Neutrophil (primary cell): ENCODE data around the gene ITPR2.
"Not testable (repeated sequence)": the region's sequence is repeated elsewhere in the genome, so short reads cannot be mapped to it uniquely, and the experiment has no call there.

Experiments
- H3K27ac ChIP-seq: fragments of 200-600 bp; sonication (generic); 2 replicates; pipeline ENCODE4 v1.5.1; 2016; ENCODE audit warnings: mild to moderate bottlenecking, moderate library complexity
- H3K27me3 ChIP-seq: fragments of 200-600 bp; sonication (generic); 2 replicates; pipeline ENCODE4 v1.6.0; 2016; ENCODE audit warnings: mild to moderate bottlenecking
- H3K36me3 ChIP-seq: fragments of 200-600 bp; sonication (generic); 2 replicates; pipeline ENCODE4 v1.5.1; 2017
- H3K4me1 ChIP-seq, 2 experiments: fragments of 200-600 bp in 1 of 2; sonication (generic) in 1 of 2; 1 replicate in 1 of 2; 2 replicates in 1 of 2; pipeline versions ENCODE4 v1.5.1 to v1.6.1; 2013 to 2016; ENCODE audit warnings: low read depth in 1 of 2, low read length in 1 of 2, mild to moderate bottlenecking in 1 of 2, moderate library complexity in 1 of 2; ENCODE audit not compliant: control insufficient read depth in 1 of 2, insufficient read depth in 1 of 2
- H3K4me3 ChIP-seq, 2 experiments: fragments of 200-600 bp in 1 of 2; sonication (generic) in 1 of 2; 1 replicate in 1 of 2; 2 replicates in 1 of 2; pipeline ENCODE4 v1.5.1; 2013 to 2016; ENCODE audit warnings: low read depth in 1 of 2, low read length in 1 of 2, mild to moderate bottlenecking in 1 of 2, moderate library complexity in 1 of 2
- H3K9me3 ChIP-seq: fragments of 200-600 bp; sonication (generic); 2 replicates; pipeline ENCODE4 v1.5.1; 2016
- TF ChIP-seq, protein P1 (sequence below): fragments of 200-600 bp; sonication (generic); IDR thresholded peaks from 2 replicates; pipeline ENCODE4 v1.5.1; 2016; ENCODE audit warnings: antibody characterized with exemption

ITPR2 gene

DNA sequence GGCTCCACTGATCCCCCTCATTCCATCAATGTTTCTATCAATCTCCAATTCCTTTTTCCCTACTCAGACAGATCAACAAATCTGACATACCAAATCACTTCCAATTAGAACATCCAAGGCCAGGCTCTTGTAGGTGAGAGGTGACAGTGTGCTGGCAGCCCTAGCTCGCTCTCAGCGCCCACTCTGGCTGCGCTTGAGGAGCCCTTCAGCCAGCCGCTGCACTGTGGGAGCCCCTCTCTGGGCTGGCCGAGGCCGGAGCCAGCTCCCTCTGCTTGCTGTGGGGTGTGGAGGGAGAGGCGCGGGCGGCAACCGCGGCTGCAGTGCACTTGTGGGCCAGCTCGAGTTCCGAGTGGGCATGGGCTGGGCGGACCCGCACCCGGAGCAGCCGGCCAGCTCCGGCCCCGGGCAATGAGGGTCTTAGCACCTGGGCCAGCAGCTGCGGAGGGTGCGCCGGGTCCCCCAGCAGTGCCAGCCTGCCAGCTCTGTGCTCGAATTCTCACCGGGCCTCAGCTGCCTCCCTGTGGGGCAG, 6.0 kb upstream of the ITPR2 start:
- Histone ChIP-seq H3K4me3 (no peak overlapping the region), H3K9me3 (no peaks in the 10 kb centered on the region), H3K27me3 (no peaks in the 10 kb centered on the region), H3K4me1 (peaks cover 5% of the 10 kb centered on the region in 2 experiments), H3K36me3 (no peaks in the 10 kb centered on the region), H3K27ac (no peak overlapping the region)
- TF ChIP-seq, protein P1, sequence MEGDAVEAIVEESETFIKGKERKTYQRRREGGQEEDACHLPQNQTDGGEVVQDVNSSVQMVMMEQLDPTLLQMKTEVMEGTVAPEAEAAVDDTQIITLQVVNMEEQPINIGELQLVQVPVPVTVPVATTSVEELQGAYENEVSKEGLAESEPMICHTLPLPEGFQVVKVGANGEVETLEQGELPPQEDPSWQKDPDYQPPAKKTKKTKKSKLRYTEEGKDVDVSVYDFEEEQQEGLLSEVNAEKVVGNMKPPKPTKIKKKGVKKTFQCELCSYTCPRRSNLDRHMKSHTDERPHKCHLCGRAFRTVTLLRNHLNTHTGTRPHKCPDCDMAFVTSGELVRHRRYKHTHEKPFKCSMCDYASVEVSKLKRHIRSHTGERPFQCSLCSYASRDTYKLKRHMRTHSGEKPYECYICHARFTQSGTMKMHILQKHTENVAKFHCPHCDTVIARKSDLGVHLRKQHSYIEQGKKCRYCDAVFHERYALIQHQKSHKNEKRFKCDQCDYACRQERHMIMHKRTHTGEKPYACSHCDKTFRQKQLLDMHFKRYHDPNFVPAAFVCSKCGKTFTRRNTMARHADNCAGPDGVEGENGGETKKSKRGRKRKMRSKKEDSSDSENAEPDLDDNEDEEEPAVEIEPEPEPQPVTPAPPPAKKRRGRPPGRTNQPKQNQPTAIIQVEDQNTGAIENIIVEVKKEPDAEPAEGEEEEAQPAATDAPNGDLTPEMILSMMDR = no peak

DNA sequence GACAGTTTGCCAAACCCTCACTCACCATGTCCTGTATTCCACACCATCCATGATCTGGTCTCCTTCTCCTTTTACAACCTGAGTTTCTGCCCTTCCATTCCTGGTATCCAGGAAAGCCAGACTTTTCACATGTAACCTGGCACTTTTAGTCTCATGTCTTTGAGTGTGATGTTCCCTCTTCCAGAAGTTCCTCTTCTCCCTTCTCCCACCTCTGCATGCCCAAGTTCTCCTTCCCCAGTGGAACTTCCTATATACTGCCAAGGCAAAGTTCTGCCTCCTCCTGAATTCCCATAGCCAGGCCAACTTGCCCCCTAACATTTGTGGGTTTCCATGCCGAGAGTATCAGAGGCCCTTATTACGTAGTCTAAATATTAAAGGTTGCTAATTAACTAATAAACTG, 3.2 kb upstream of the ITPR2 start:
- H3K4me3 ChIP-seq = no peak overlapping the region
- no peaks in the 10 kb centered on the region for H3K27me3 ChIP-seq
- H3K36me3 ChIP-seq = no peaks in the 10 kb centered on the region
- peaks cover 16 to 19% of the 10 kb centered on the region in 2 experiments for H3K4me1 ChIP-seq
- H3K27ac ChIP-seq = no peak overlapping the region
- H3K9me3 ChIP-seq = no peaks in the 10 kb centered on the region
- TF ChIP-seq, protein P1 = no peak

DNA sequence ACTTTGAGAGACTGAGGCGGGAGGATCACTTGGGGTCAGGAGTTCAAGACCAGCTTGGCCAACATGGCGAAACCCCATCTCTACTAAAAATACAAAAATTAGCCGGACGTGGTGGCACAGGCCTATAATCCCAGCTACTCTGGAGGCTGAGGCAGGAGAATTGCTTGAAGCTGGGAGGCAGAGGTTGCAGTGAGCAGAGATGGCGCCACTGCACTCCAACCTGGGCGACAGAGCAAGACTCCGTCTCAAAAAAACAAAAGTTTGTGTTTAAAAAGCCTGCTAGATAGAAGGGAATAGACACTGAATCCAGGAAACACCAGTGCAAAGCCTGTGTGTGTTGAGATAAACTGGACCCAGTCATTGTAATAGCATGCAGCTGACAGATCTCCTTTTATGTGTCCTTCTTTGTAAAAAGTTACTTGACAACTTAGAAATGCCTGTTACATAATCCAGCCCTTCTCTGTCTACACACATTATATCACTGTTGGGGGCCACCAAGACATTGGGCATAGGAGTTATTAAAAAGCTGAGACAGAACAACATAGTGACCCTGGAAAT, 1.6 kb upstream of the ITPR2 start:
- not testable (repeated sequence) for H3K9me3 ChIP-seq, H3K36me3 ChIP-seq, H3K4me3 ChIP-seq, H3K27me3 ChIP-seq, H3K27ac ChIP-seq
- peaks cover 23 to 27% of the 10 kb centered on the region in 2 experiments for H3K4me1 ChIP-seq

DNA sequence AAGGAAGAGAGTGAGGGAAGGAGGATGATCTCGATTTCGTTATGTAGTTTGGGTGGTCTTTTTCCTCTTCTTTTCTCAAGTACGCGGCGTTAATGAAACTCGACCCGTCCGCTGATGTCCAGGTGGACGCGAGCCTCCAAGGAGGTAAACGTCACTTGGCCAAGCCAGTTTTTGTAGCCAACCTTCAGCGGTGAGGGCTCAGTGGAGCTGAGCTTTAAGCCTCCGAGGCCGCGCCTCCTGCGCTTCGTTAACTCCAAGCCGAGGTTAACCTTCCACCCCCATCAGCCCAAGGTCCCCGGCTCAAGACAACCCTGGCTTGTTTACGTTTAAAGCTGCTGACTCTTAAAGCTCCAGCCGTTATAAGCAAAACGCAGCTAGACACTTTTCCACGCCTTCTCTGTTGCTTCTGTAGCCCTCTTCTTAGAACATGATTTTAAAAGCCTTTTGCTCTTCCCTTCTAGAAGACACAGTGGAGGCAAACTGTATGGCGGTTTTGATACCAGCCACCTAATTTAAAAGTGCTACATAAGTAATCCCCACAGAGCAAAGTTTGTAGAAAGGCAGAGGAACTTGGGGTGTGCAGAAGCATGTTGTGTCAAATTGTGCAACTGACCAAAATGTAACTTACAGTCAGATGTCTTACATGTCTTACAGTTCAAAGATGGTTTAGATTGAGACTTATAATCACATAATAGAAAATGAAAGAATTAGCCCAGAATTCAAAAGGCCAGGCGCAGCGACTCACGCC, 923 bp upstream of the ITPR2 start:
- Histone ChIP-seq H3K27me3 (no peaks in the 10 kb centered on the region), H3K36me3 (no peaks in the 10 kb centered on the region), H3K9me3 (no peaks in the 10 kb centered on the region), H3K4me3 (peak overlapping the region; percentile 94), H3K27ac (peak overlapping the region; percentile 98), H3K4me1 (peaks cover 23 to 27% of the 10 kb centered on the region in 2 experiments)
- TF ChIP-seq, protein P1 = no peak

DNA sequence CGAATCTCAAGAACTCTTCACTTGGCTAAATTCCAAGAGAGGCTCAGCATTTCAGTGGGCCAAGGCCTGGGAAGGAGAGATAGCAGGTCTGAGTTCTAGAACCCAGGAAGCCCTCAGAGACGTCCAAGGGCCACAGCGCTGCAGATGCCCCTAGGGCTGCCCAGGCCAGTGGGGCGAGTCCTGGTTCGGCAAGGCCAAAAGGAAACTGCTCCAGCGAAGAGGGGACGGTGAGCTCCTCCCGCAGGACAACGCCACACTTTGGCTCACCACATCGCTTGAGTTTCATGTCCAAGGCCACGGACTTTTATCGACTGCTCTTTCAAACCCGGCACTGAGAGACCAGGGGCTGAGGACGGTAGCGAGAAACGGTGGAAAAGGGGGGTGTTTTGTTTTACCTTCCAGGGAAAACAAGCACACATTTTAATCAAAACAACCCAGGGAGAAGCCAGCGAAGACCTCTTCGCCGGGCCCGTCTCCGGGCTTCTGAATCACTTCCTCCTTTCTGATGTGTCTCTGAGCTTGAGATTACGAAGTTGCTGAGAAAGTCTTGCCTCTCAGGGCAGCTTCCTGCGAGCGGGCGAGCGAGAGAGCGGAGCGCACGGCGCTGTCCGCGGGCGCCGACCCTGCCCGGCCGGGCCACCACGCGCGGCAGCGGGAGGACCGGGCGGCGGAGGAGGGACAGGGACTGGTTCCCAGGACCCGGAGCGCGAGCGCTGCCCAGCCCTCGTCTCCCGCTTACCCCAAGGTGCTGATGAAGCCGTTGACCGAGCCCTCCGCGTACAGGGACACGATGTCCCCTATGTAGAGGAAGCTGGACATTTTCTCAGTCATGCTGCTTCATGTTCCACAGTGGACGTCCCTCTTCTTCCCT, 808 bp downstream of the ITPR2 start:
- TF ChIP-seq, protein P1 = no peak
- Histone ChIP-seq H3K4me1 (peaks cover 23 to 27% of the 10 kb centered on the region in 2 experiments), H3K4me3 (peak overlapping the region; percentile 94), H3K36me3 (no peaks in the 10 kb centered on the region), H3K9me3 (no peaks in the 10 kb centered on the region), H3K27ac (peak overlapping the region; percentile 98), H3K27me3 (no peaks in the 10 kb centered on the region)
